ENCODE data around the gene UBE2J2.

DNA sequence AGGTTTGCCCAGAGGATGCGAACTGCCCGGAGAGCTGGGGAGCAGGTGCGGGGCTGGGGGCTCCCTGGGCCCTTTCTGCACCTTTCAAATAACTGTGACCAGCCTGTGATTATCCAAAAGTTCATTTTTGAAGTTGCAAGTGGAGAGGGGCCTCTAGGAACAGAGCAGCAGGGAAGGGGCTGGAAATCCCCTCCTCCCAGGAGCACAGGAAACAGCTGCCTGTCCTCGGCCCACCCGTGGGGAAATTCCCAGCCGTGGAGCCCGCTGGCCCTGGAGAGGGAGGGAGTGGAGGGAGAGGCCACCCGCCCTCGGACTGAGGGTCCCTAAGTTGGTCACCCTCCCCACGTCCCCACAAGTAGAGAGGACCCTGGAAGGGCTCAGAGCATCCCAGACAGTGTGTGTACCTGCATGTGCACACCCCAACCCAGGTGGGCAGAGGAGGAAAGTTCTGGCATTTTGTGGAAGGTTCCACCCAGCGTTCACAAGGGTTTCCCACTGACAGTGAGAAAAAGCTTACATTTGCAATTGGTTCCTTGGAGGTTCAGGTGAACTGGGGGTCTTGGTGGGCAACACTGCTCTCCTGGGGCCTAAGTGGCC, 58.5 kb downstream of the UBE2J2 start:
- TF ChIP-seq, protein P1, sequence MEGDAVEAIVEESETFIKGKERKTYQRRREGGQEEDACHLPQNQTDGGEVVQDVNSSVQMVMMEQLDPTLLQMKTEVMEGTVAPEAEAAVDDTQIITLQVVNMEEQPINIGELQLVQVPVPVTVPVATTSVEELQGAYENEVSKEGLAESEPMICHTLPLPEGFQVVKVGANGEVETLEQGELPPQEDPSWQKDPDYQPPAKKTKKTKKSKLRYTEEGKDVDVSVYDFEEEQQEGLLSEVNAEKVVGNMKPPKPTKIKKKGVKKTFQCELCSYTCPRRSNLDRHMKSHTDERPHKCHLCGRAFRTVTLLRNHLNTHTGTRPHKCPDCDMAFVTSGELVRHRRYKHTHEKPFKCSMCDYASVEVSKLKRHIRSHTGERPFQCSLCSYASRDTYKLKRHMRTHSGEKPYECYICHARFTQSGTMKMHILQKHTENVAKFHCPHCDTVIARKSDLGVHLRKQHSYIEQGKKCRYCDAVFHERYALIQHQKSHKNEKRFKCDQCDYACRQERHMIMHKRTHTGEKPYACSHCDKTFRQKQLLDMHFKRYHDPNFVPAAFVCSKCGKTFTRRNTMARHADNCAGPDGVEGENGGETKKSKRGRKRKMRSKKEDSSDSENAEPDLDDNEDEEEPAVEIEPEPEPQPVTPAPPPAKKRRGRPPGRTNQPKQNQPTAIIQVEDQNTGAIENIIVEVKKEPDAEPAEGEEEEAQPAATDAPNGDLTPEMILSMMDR (conservative IDR thresholded peaks at IDR 0.05), result no peak
- TF ChIP-seq EZH2 (IDR thresholded peaks at IDR 0.05; ENCODE audit: low read depth), result no peak

All from PC-9 (cell line).